ENCODE measurements around the gene LPO.

The LPO gene

GRCh38 chr17:58284613-58285421 lies 46.4 kb downstream of the LPO start:
- H3K9me2 ChIP-seq (replicated peaks; ENCODE audit: insufficient read depth, low read length) = no peaks in the 10 kb centered on the region
- H3K9ac ChIP-seq (ENCODE audit: low read length) = no peak overlapping the region
- H3K27ac ChIP-seq (ENCODE audit: low read depth, low read length) = no peak overlapping the region
- no peaks in the 10 kb centered on the region for H3K79me2 ChIP-seq (ENCODE audit: insufficient read depth, low read length)
- H3F3A ChIP-seq (ENCODE audit: insufficient read depth) = no peaks in the 10 kb centered on the region
- no peak overlapping the region for H3K4me3 ChIP-seq (ENCODE audit: insufficient read depth, low read length, poor library complexity, severe bottlenecking)
- H3K9me3 ChIP-seq (ENCODE audit: insufficient read depth, low read length) = no peaks in the 10 kb centered on the region
- H3K4me2 ChIP-seq (ENCODE audit: low read depth, low read length, poor library complexity, severe bottlenecking) = no peak overlapping the region
- H4K20me1 ChIP-seq (ENCODE audit: low read depth, low read length) = no peaks in the 10 kb centered on the region
- H3K27me3 ChIP-seq (ENCODE audit: low read length) = no peaks in the 10 kb centered on the region
- TF ChIP-seq EZH2phosphoT487 (conservative IDR thresholded peaks at IDR 0.05; ENCODE audit: low read length) (no peak), CTCF (IDR thresholded peaks at IDR 0.05; ENCODE audit: insufficient read depth, low read length, poor library complexity, severe bottlenecking) (no peak)
- no peaks in the 10 kb centered on the region for H3K36me3 ChIP-seq (ENCODE audit: low read length)
- no peak overlapping the region for H2AFZ ChIP-seq (ENCODE audit: low read depth, low read length, severe bottlenecking)

DNA sequence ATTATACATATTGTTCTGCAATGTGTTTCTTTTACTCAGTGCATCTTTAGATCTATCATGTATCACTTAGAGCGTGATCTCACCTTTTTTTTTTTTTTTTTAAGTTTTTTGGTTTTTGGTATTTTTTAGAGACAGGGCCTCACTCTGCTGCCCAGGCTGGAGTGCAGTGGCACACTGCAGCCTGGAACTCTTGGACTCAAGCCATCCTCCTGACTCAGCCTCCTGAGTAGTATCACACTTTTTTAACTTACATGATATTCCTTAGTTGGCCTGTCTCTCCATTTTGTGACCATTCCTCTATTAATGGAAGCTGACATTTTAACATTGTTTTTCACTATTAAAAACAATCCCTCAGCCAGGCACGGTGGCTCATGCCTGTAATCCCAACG lies 47.0 kb downstream of the LPO start:
- Histone ChIP-seq H4K20me1 (ENCODE audit: low read depth, low read length) (no peaks in the 10 kb centered on the region), H3K4me2 (ENCODE audit: low read depth, low read length, poor library complexity, severe bottlenecking) (no peak overlapping the region), H3K9me3 (ENCODE audit: insufficient read depth, low read length) (no peaks in the 10 kb centered on the region), H3K79me2 (ENCODE audit: insufficient read depth, low read length) (no peaks in the 10 kb centered on the region), H3K27me3 (ENCODE audit: low read length) (no peaks in the 10 kb centered on the region), H3K9me2 (replicated peaks; ENCODE audit: insufficient read depth, low read length) (no peaks in the 10 kb centered on the region), H3K27ac (ENCODE audit: low read depth, low read length) (no peak overlapping the region), H3K9ac (ENCODE audit: low read length) (no peak overlapping the region), H3K4me3 (ENCODE audit: insufficient read depth, low read length, poor library complexity, severe bottlenecking) (no peak overlapping the region), H3F3A (ENCODE audit: insufficient read depth) (no peaks in the 10 kb centered on the region), H2AFZ (ENCODE audit: low read depth, low read length, severe bottlenecking) (no peak overlapping the region), H3K36me3 (ENCODE audit: low read length) (no peaks in the 10 kb centered on the region)
- TF ChIP-seq CTCF (IDR thresholded peaks at IDR 0.05; ENCODE audit: insufficient read depth, low read length, poor library complexity, severe bottlenecking) (no peak), EZH2phosphoT487 (conservative IDR thresholded peaks at IDR 0.05; ENCODE audit: low read length) (no peak)

GRCh38 chr17:58289869-58290268 lies 51.5 kb downstream of the LPO start:
- H3K4me3 ChIP-seq (ENCODE audit: insufficient read depth, low read length, poor library complexity, severe bottlenecking) = no peak overlapping the region
- no peaks in the 10 kb centered on the region for H3F3A ChIP-seq (ENCODE audit: insufficient read depth)
- no peaks in the 10 kb centered on the region for H3K27me3 ChIP-seq (ENCODE audit: low read length)
- no peaks in the 10 kb centered on the region for H3K9me3 ChIP-seq (ENCODE audit: insufficient read depth, low read length)
- H4K20me1 ChIP-seq (ENCODE audit: low read depth, low read length) = no peaks in the 10 kb centered on the region
- H3K79me2 ChIP-seq (ENCODE audit: insufficient read depth, low read length) = no peaks in the 10 kb centered on the region
- no peak for TF ChIP-seq CTCF (IDR thresholded peaks at IDR 0.05; ENCODE audit: insufficient read depth, low read length, poor library complexity, severe bottlenecking)
- TF ChIP-seq EZH2phosphoT487 (conservative IDR thresholded peaks at IDR 0.05; ENCODE audit: low read length) = no peak
- H3K4me2 ChIP-seq (ENCODE audit: low read depth, low read length, poor library complexity, severe bottlenecking) = no peak overlapping the region
- H3K27ac ChIP-seq (ENCODE audit: low read depth, low read length) = no peak overlapping the region
- H3K9me2 ChIP-seq (replicated peaks; ENCODE audit: insufficient read depth, low read length) = no peaks in the 10 kb centered on the region
- no peak overlapping the region for H3K9ac ChIP-seq (ENCODE audit: low read length)
- no peaks in the 10 kb centered on the region for H3K36me3 ChIP-seq (ENCODE audit: low read length)
- H2AFZ ChIP-seq (ENCODE audit: low read depth, low read length, severe bottlenecking) = no peak overlapping the region

All from SU-DHL-6 (cell line).